GM12801 (cell line): ENCODE measurements around the gene FLNC.

ENCODE experiments used
- TF ChIP-seq, protein P1 (sequence below): IDR thresholded peaks from one replicate; pipeline ENCODE4 v1.5.1; 2011; ENCODE audit warnings: control low read depth; ENCODE audit not compliant: insufficient read length; ENCODE audit errors: extremely low read depth

The FLNC gene

DNA sequence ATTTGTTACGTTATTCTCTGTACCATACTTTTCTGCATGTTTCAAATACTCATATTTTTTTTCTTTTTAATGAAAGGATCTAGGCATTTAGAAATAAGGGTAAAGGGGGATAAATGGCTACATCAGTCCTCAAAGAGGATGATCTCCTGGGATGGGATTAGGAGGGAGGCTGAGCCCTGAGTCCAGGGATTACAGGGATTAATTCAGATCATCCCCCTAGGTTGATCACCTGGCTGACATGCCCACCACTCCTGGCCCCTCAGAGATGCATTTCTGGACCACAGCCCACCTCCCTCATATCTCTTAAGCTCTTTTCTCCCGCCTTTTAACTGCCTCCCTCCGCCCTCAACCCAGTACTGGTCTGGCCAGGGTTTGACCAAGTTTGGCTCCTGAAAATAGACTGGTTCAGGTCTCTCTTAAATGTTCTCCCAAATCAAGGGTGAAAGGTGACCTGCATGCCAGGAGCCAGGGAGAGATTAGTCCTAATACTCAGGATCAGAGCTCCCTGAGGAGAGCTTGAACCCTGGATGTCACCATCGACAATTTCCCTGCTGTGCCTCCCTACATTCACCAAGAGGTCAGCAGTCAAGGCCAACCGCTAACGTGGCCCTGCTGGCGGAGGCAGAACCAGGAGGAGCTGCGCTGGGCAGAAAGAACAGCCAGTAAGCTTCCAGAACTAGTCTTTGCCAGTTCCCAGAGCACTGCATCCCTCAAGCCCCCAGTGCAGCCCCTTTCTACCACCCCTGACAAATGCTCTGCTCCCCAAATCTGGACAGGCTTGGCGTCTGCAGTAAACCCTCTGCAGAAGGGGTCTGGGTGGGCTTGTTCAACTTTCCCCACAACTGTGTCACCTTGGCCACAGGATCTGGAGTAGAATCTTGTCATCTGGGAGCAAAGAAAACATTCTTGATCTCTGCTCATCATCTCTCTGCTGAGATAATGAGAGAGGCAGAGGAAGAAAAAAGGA is 41.5 kb upstream of the FLNC start:
- TF ChIP-seq, protein P1, sequence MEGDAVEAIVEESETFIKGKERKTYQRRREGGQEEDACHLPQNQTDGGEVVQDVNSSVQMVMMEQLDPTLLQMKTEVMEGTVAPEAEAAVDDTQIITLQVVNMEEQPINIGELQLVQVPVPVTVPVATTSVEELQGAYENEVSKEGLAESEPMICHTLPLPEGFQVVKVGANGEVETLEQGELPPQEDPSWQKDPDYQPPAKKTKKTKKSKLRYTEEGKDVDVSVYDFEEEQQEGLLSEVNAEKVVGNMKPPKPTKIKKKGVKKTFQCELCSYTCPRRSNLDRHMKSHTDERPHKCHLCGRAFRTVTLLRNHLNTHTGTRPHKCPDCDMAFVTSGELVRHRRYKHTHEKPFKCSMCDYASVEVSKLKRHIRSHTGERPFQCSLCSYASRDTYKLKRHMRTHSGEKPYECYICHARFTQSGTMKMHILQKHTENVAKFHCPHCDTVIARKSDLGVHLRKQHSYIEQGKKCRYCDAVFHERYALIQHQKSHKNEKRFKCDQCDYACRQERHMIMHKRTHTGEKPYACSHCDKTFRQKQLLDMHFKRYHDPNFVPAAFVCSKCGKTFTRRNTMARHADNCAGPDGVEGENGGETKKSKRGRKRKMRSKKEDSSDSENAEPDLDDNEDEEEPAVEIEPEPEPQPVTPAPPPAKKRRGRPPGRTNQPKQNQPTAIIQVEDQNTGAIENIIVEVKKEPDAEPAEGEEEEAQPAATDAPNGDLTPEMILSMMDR: no peak

DNA sequence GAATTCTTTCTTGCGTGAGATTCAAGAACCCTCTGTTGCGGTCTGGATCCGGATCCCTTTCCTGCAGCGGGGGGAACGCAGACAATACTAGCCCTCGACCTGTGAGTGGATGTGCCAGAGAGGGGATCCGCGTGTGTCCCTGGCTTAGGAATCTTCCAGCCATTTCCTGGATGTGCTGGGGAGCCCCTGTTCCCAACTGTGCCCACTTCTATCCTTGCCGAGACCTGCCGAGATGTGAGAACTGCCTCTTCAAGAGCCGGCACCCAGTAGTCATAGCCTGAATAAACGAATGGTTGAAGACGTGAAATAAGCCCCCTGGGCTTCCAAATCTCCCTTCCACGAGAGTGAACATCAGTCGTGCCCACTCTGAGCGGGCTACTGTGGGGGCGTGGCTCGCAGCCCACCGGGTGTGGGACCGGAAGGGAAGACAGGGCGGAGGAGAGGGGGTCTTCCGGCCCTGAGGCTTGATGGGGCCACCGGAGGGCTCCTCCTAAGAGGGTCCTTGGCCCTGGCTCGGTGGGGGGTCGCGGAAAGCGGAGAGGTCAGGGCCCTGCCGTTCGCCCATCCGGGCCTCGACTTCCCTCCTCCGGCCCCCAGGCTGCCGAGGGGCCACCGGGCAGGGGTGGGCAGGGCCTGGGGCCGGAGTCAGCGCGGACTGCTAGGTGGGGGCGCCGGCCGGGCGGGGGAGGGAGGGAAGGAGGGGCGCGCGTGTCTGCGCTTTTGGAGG is 39.7 kb upstream of the FLNC start:
- TF ChIP-seq, protein P1: no peak

DNA sequence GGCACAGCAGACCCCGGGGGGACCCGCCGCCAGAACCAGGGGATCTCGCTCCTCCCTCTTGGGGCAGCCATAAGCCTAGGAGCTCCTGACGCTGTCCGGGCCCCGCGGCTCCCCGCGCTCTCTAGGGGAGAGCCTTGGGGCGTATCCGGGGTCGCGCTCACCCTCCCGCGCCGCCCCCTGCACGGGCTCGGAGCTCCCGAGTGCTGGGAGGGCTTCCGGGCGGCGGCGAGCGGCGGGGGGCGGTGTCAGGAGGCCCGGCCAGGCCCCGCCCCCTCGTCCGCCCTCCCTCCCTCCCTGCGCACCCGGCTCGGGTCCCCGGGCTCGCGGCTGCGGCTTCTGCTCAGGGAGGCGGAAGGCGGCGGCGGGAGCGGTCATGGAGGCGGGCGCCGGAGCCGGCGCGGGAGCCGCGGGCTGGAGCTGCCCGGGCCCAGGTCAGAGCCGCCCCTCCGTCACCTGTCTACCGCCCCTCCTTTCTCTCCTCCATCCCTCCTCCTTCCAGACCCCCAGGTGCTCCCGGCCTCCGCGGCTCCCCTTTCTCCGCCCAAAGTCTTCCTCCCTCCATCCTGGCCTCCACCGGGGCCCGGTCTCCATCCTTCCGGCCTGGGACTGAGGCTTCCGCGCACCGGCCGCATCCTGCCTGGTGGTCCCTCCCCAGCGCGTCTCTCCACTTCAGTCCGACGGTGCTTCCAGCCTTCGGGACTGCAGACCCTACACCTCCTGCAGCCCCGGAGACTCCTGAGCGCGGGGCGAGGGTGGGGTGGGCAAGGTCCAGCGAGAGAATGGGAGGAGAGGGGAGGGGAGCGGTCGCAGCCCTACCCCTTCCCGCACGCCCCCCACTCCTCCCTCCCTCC is 38.9 kb upstream of the FLNC start, which contains the start of gene CCDC136:
TSS of gene CCDC136 (plus strand) at position 848 of the 851 bp plus-strand sequence. CDS start 444 bp downstream, outside the sequence.
- TF ChIP-seq, protein P1: no peak

DNA sequence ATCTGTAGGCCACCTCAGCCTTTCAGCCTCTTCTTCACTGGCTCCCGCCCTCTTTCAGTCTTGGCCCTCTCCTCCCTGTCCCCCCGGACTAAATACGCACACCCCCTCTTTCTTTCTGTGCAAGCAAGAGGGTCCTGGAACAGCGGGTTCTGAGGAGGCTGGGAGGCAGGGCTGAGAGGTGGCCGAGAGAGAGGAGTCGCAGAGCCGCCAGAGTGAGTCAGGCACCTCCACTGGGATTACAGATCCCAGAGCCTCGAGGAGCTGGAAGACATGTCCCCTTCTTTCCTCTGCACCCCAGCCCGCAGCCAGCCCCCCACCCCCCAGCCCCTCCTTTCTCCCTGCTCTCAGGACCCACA is 38.3 kb upstream of the FLNC start:
- TF ChIP-seq, protein P1: no peak

DNA sequence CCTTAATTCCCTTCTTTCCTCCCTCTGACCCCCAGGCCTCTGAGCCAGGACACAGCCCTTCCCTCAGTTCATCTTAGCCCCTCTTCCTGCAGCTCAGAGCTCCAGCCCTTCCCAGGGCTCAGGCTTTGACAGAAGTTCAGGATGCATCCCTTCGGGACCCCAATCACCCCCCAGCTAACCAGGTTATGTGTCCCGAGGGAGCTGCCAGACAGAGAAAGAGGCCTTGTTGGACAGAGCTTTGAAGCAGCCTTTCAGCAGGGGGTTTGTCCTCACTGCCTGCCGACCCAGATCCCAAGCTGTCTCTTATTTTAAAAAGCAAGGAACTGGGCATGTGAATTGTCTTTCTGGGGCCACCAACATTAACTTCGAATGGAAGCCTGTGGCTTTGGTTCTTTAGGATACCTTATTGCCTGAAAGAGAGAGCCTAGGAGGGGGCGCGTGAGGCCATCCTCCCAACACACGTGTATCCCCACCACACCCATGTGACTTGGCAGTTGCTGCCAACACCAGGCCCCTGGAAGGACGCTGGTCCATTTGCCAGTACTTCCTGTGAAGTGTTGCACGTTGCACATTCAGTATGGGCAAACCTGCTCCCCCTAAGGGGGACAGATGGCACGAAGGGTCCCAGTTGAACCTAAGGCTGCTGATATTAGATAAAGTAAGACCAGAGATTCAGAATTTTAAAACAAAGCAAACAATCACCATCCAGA is 37.6 kb upstream of the FLNC start:
- TF ChIP-seq, protein P1: no peak

DNA sequence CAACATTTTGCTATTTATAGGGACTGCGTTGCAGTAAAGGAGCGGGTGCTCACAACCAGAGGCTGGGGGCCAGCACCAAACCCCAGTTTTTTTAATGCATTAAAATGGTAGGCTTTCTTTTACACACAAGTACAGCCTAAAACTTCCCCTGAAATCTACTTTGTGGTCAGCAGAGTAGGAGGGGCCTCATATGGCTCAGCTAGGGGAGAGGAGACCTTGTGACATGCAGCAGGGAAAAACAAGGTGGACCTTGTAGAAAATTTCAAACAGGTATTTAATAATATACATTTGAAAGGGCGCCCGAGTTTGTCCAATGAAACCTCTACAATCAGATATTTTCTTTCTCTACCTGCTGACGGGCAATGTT is 37.0 kb upstream of the FLNC start:
- TF ChIP-seq, protein P1: no peak
